Measurements from ENCODE around the gene RNF10.
"Not testable (repeated sequence)": the region's sequence is repeated elsewhere in the genome, so short reads cannot be mapped to it uniquely, and the experiment has no call there.

- TF ChIP-seq CTCF (conservative IDR thresholded peaks at IDR 0.05 in 1 of 2, IDR thresholded peaks at IDR 0.05 in 1 of 2; ENCODE audit: extremely low read depth in 1 of 2, insufficient read depth in 1 of 2, low read depth in 1 of 2, low read length in 2 of 2); EZH2 (IDR thresholded peaks at IDR 0.05; ENCODE audit: borderline replicate concordance, low read length): not testable (repeated sequence)
Measured at GRCh38 chr12:120611534-120611933, 77.4 kb downstream of the RNF10 start.

All from mammary epithelial cell (primary cell).